CD4-positive, alpha-beta T cell treated with Interleukin-6 at 100 ng/mL for 8 hours (primary cell): ENCODE measurements around the gene MYMX.
A peak's percentile ranks its signal among the peaks of the same experiment; 100 is the strongest.

Source experiments
- DNase-seq: peaks from one replicate; pipeline ENCODE4 v3.0.0-alpha.2; 2020; ENCODE audit warnings: mixed read lengths, low spot score

The MYMX gene

GRCh38 chr6:44250718-44251123, 34.0 kb downstream of the MYMX start:
- no peak for DNase-seq

GRCh38 chr6:44251576-44252524, 35.1 kb downstream of the MYMX start:
- DNase-seq, result no peak

- peak; percentile 54 for DNase-seq
These were observed 36.8 kb downstream of the MYMX start for GRCh38 chr6:44253307-44254101.

GRCh38 chr6:44254191-44255104, 37.7 kb downstream of the MYMX start:
- DNase-seq, result no peak

- no peak for DNase-seq
These were observed 38.5 kb downstream of the MYMX start for GRCh38 chr6:44255105-44255808.

GRCh38 chr6:44255871-44256774, 39.4 kb downstream of the MYMX start:
- DNase-seq, result no peak

- no peak for DNase-seq
These were observed 40.0 kb downstream of the MYMX start for GRCh38 chr6:44256775-44257024.

GRCh38 chr6:44257025-44257752, 40.5 kb downstream of the MYMX start, which contains the start of gene SLC35B2:
Gene SLC35B2 (minus strand): TSS chr6:44257528. CDS start chr6:44257410, 118 bp downstream.
- peak; percentile 53 for DNase-seq

GRCh38 chr6:44257753-44258324, 41.1 kb downstream of the MYMX start:
- no peak for DNase-seq

- no peak for DNase-seq
These were observed 41.7 kb downstream of the MYMX start for GRCh38 chr6:44258325-44258863.

GRCh38 chr6:44258921-44259320, 42.2 kb downstream of the MYMX start:
- no peak for DNase-seq

- no peak for DNase-seq
These were observed 43.3 kb downstream of the MYMX start for GRCh38 chr6:44260011-44260410.

- no peak for DNase-seq
These were observed 43.9 kb downstream of the MYMX start for GRCh38 chr6:44260451-44261297.

GRCh38 chr6:44261581-44261980, 44.9 kb downstream of the MYMX start:
- no peak for DNase-seq

GRCh38 chr6:44262467-44263353, 46.0 kb downstream of the MYMX start:
- no peak for DNase-seq

- peak; percentile 41 for DNase-seq
These were observed 46.8 kb downstream of the MYMX start for GRCh38 chr6:44263354-44264100.
